ENCODE results near the gene SLC12A7. TPM values are rescaled to one million over a fixed set of nuclear protein-coding genes. Genes with fewer than 3 reads are reported as not detected.
"Not testable (repeated sequence)": the region's sequence is repeated elsewhere in the genome, so short reads cannot be mapped to it uniquely, and the experiment has no call there.

The SLC12A7 gene
- total RNA-seq, 6 experiments from 2014 or later, result 38.9 to 65.2 (median 53.3) TPM

- intact Hi-C loops (cut with DNase I), result no loop called here
- TF ChIP-seq CTCF (IDR thresholded peaks at IDR 0.05) (no peak), POLR2A (IDR thresholded peaks at IDR 0.05) (no peak)
- 92% methylated on average over 10 of the region's 13 CpGs for WGBS (ENCODE audit: insufficient coverage, low coverage, low lambda C conversion rate, missing lambda C conversion rate)
- H3K27ac ChIP-seq, result no peak overlapping the region
- ATAC-seq (no peak), DNase-seq (peak in 1 of 3 donors; percentile 37)
- peaks cover 0 to 8% (median 0%) of the 10 kb centered on the region in 4 donors for H3K4me1 ChIP-seq
- no peaks in the 10 kb centered on the region for H3K36me3 ChIP-seq
- no peaks in the 10 kb centered on the region for H3K9me3 ChIP-seq
- no peak overlapping the region for H3K4me3 ChIP-seq
- no peaks in the 10 kb centered on the region for H3K27me3 ChIP-seq
These were observed 109.0 kb downstream of the SLC12A7 start for GRCh38 chr5:1002836-1003235.

GRCh38 chr5:1002271-1002546 lies 109.7 kb downstream of the SLC12A7 start:
- Histone ChIP-seq H3K9me3 (no peaks in the 10 kb centered on the region), H3K4me3 (no peak overlapping the region), H3K27ac (no peak overlapping the region), H3K36me3 (no peaks in the 10 kb centered on the region), H3K27me3 (no peaks in the 10 kb centered on the region), H3K4me1 (peaks cover 0 to 8% (median 0%) of the 10 kb centered on the region in 4 donors)
- 80% methylated on average over 1 of the region's 4 CpGs for WGBS (ENCODE audit: insufficient coverage, low coverage, low lambda C conversion rate, missing lambda C conversion rate)
- ATAC-seq (no peak), DNase-seq (no peak)
- TF ChIP-seq CTCF (IDR thresholded peaks at IDR 0.05) (no peak), POLR2A (IDR thresholded peaks at IDR 0.05) (no peak)
- intact Hi-C loops (cut with DNase I), result no loop called here

GRCh38 chr5:1001406-1002270 lies 110.2 kb downstream of the SLC12A7 start:
- no peaks in the 10 kb centered on the region for H3K9me3 ChIP-seq
- no peak overlapping the region for H3K4me3 ChIP-seq
- WGBS (ENCODE audit: insufficient coverage, low coverage, low lambda C conversion rate, missing lambda C conversion rate), result 89% methylated on average over 5 of the region's 19 CpGs
- TF ChIP-seq POLR2A (IDR thresholded peaks at IDR 0.05), result no peak
- no peak for TF ChIP-seq CTCF (IDR thresholded peaks at IDR 0.05)
- no peaks in the 10 kb centered on the region for H3K27me3 ChIP-seq
- peaks cover 0 to 8% (median 0%) of the 10 kb centered on the region in 4 donors for H3K4me1 ChIP-seq
- H3K27ac ChIP-seq, result no peak overlapping the region
- H3K36me3 ChIP-seq, result no peaks in the 10 kb centered on the region
- no peak for ATAC-seq
- DNase-seq, result peak in 1 of 3 donors; percentile 30
- intact Hi-C loops (cut with DNase I), result no loop called here

- H3K4me3 ChIP-seq; H3K4me1 ChIP-seq; ATAC-seq; H3K36me3 ChIP-seq; H3K9me3 ChIP-seq; H3K27ac ChIP-seq; H3K27me3 ChIP-seq; DNase-seq; intact Hi-C loops (cut with DNase I): not testable (repeated sequence)
- 88% methylated on average over 5 of the region's 11 CpGs for WGBS (ENCODE audit: insufficient coverage, low coverage, low lambda C conversion rate, missing lambda C conversion rate)
These were observed 111.0 kb downstream of the SLC12A7 start for GRCh38 chr5:1000831-1001230.

Small RNAs within 50 kb of the gene (microRNA-seq; reads per million reads assigned to microRNA genes)
- gene MIR4635, result 0 to 0.58 reads per million in 2 donors

Small RNAs within 50 kb of the gene (small RNA-seq; reads per million reads assigned to genes)
- 0 reads per million in 2 experiments for gene MIR4635

Other genes with a start within 250 kb of the SLC12A7 start
- 10 to 100 TPM; 10.7 to 16.7 (median 13.8) TPM for gene BRD9, start 219.3 kb downstream of the SLC12A7 start, total RNA-seq
- 1 to 10 TPM in 2 of 6 experiments, under 1 TPM in 4; 0.15 to 3.2 (median 0.70) TPM for gene TRIP13, start 219.2 kb downstream of the SLC12A7 start, total RNA-seq
- 1 to 10 TPM in 4 of 6 experiments, under 1 TPM in 2; 0.93 to 2.9 (median 2.2) TPM for gene NKD2, start 103.3 kb downstream of the SLC12A7 start, total RNA-seq
- under 1 TPM; 0.12 to 0.93 (median 0.41) TPM for gene SLC6A19, start 89.5 kb upstream of the SLC12A7 start, total RNA-seq
- not detected for gene SLC6A18, start 113.3 kb upstream of the SLC12A7 start, total RNA-seq
- not detected for gene TERT, start 183.0 kb upstream of the SLC12A7 start, total RNA-seq
- 100 to 1,000 TPM in 4 of 6 experiments, 10 to 100 TPM in 2; 63.8 to 155 (median 128) TPM for gene CLPTM1L, start 233.0 kb upstream of the SLC12A7 start, total RNA-seq

All from right lobe of liver (tissue), 6 donors.